Colon (tissue), 2 donors: ENCODE results near the gene AP4M1.
"Not testable (repeated sequence)": the region's sequence is repeated elsewhere in the genome, so short reads cannot be mapped to it uniquely, and the experiment has no call there.

Source experiments
- FAIRE-seq: peaks from 2 replicates; lab custom pipeline; 2012; peaks lifted over from hg19 to GRCh38; lab: Jason Lieb, UNC
- donor health status: control.
- donor health status: control.

The AP4M1 gene

GRCh38 chr7:100107890-100108289 lies 6.4 kb downstream of the AP4M1 start:
- no peak for FAIRE-seq

DNA sequence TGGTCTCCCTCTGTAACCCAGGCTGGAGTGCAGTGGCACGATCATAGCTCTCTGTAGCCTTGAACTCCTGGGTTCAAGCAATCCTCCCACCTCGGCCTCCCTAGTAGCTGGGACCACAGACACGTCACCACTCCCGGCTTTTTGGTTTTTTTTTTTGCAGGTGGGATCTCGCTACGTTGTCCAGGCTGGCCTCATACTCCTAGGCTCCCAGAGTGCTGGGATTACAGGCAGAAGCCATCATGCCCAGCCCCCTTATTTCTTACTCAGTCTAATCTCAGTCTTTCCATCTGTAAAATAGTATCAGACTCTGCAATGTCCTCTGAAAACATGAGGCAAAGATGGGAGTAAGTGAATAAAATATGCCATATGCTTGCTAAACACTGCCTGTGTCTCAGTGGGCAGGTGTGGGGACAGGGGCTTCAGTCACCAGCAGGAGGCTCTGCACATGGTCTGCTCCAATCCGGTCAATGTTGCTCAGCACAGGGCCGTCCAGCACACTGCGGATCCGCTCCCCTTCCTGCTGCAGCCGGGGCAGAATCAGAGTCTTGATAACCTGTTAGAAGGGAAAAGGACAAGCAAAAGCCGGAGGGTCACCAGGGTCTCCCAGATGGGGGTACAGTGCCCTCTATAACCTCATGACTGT lies 8.2 kb downstream of the AP4M1 start:
- FAIRE-seq = no peak

DNA sequence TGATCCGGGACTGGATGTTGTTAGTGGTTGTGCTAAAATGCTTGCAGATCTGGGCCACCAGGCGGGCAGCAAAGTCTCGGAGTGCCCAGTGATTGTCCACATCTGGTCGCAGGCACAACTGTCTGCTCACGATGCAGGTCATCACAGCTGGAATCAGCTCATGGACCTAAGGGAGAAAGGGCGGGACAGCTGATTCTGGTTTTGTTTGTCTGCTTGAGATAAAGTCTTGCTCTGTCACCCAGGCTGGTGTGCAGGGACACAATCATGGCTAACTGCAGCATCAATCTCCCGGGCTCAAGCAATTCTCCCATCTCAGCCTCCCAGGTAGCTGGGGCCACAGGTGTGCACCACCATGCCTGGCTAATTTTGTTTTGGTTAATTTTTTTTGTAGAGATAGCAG lies 9.7 kb downstream of the AP4M1 start:
- no peak for FAIRE-seq

- no peak for FAIRE-seq
Observed at GRCh38 chr7:100111914-100112313, 10.5 kb downstream of the AP4M1 start.

- no peak for FAIRE-seq
Observed at GRCh38 chr7:100115026-100115425, 13.6 kb downstream of the AP4M1 start.

GRCh38 chr7:100118388-100119071 lies 17.1 kb downstream of the AP4M1 start:
- no peak for FAIRE-seq

DNA sequence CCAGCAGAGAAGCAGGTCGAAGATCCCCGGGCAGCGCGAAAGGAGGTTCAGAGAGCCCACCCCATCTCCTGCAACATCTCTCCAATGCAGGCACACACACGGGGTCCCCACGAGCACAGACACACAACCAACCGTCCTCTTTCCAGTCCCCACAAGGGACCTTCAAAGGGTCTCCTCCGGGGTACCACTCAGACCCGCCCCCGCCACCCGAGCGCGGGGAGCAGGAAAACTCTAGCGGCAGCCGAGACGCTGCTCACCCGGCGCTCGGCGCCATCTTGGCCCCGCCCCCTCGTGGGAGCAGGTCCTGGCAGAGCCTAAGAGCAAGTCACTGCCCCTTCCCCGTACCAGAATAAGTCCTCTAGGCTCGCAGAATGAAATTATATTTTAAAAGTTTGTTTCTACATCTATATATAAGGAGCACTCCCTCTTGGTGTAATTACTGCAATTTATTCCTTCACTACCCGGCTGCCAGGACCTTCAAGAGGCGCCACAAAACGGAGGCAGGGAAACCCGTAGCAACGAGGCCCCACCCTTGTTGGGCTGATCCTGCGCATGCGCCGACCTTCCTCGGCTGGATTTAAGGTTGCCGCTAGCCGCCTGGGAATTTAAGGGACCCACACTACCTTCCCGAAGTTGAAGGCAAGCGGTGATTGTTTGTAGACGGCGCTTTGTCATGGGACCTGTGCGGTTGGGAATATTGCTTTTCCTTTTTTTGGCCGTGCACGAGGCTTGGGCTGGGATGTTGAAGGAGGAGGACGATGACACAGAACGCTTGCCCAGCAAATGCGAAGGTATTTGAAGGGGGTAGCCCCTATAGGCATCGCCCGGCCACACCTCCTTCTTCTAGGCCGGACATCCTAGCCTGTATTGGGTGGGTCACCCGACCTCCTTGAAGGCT lies 17.9 kb downstream of the AP4M1 start, which contains the start of the genes CNPY4 and TAF6:
Gene CNPY4 (plus strand): TSS at position 563 of the 898 bp plus-strand sequence. CDS start 111 bp downstream, at position 674.
Gene TAF6 (minus strand): TSS at position 287 of the 898 bp plus-strand sequence. CDS start 5,149 bp downstream, outside the sequence.
- FAIRE-seq = no peak

GRCh38 chr7:100119970-100120732 lies 18.7 kb downstream of the AP4M1 start:
- FAIRE-seq = no peak

- no peak for FAIRE-seq
Observed at GRCh38 chr7:100120733-100121036, 19.2 kb downstream of the AP4M1 start.

GRCh38 chr7:100122067-100122466 lies 20.6 kb downstream of the AP4M1 start:
- no peak for FAIRE-seq

DNA sequence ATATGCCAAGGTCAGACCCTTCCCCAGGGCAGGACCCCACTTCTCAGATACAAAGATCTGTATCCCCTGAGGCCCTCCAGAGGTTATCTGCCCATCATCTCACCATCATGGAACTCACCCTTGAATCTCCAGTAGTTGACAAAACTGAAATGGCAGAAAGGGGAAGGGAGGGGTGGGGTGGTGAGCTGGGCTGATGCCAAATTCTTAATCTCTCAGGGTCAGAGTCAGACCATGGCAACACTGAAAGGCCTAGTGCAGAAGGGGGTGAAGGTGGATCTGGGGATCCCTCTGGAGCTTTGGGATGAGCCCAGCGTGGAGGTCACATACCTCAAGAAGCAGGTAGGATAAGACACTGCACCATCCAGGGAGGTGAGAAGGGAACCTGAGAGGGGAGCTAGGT lies 21.1 kb downstream of the AP4M1 start:
- no peak for FAIRE-seq

DNA sequence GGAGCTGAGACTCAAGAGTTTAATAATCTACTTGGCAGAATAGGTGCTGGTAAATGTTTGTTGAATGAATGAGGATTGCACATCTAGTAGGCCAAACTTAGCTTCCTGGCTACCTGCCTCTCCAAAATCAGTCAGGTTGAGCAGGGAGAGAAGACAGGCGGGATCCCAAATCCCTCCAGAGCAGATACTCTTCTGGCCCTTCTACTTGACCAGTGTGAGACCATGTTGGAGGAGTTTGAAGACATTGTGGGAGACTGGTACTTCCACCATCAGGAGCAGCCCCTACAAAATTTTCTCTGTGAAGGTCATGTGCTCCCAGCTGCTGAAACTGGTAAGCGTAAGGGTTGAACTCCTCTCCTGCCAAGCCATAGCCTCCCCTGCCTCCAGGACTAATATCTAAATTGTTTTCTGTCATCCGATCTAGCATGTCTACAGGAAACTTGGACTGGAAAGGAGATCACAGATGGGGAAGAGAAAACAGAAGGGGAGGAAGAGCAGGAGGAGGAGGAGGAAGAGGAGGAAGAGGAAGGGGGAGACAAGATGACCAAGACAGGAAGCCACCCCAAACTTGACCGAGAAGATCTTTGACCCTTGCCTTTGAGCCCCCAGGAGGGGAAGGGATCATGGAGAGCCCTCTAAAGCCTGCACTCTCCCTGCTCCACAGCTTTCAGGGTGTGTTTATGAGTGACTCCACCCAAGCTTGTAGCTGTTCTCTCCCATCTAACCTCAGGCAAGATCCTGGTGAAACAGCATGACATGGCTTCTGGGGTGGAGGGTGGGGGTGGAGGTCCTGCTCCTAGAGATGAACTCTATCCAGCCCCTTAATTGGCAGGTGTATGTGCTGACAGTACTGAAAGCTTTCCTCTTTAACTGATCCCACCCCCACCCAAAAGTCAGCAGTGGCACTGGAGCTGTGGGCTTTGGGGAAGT lies 23.1 kb downstream of the AP4M1 start:
- FAIRE-seq = no peak

DNA sequence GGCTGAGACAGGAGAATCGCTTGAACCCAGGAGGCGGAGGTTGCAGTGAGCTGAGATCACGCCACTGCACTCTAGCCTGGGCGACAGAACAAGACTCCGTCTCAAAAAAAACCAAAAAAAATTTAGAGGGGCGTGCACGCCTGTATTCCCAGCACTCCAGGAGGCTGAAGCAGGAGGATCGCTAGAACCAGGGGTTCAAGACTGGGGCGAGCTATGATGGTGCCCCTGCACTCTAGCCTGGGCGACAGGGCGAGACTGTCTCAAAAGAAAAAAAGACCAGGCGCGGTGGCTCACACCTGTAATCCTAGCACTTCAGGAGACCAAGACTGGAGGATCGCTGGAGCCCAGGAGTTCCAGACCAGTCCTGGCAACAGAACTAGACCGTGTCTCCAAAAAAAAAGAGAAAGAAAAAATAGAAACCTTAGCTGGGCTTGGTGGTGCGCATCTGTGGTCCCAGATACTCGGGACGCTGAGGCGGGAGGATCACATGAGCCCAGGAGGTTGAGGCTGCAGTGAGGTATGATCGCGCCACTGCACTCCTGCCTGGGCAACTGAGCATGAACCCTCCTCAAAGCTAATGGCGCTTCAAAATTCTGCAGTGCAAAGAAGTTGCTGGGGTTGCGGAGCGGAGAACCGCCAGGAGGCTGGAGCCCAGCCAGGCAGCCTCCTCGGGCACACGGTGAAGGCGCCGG lies 24.9 kb downstream of the AP4M1 start:
- FAIRE-seq = no peak

GRCh38 chr7:100126931-100127865 lies 25.8 kb downstream of the AP4M1 start, which contains the start of gene MBLAC1:
TSS of gene MBLAC1 (plus strand) at chr7:100126967. CDS start at chr7:100127396, 429 bp downstream.
- no peak for FAIRE-seq

GRCh38 chr7:100127866-100128636 lies 26.6 kb downstream of the AP4M1 start:
- no peak for FAIRE-seq

GRCh38 chr7:100128637-100128963 lies 27.2 kb downstream of the AP4M1 start:
- FAIRE-seq = no peak

- not testable (repeated sequence) for FAIRE-seq
Observed at GRCh38 chr7:100130220-100130607, 28.8 kb downstream of the AP4M1 start.
